Hepatic stellate cell (primary cell): Measurements from ENCODE around the gene LTBP2.

Source experiments
- DNase-seq: peaks from one replicate; pipeline ENCODE4 v3.0.0; 2011; ENCODE audit warnings: low spot score

Gene LTBP2

DNA sequence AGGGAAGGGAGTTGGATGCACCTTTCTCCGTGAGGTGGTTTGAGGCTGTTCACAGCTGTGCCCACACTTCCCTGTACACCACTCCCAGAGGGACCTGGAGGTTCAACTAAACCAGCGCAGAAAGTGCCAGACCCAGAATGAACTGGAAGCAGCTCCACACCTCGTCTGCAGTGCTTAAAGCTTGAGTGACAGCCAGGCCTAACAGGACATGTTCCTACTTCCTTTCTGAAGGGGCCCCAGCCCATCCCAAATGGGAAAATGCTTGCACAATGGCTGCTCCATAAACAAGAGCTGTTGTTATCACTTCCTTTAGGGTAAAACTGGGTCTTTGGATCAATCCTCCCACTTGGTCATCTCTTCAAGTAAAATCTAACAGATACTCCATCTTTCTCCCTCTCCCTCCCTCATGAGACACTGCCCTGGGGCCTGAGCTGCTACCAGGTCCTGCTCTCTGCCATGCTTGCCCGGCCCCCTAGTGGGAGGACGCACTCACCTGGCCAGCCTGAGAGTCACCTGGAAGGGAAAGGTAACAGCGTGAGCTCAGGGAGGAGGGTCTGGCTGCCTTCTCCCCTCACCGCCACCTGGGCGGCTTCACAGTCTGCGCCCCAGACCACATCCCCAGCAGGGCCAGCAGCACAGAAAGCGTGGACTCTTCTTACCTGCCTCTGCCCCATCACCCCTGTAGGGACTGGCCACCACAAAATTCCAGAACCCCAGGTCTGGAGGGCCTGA is 85.0 kb downstream of the LTBP2 start:
- no peak for DNase-seq

DNA sequence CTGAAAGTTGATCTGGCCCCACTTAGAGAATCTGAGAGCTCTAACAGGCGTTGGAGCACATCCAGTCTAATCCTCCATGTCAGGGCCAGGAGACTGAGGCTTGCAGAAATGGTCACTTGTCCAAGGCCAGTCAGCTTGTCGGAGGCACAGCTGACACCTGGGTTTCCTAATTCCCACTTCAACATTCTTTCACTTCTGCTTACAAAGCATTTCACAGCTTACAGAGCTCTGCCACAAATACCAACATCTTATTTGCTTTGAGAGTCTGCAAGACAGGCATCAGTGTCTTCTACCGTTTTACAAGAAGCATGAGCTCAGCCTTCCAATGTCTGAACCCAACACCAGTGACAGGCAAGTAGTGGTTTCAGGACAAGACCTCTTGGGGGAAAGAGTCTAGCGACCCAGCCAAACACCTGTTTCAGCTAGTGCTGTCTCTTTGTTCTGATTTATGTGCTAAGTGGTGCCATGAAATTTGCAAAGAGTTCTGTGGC is 86.6 kb downstream of the LTBP2 start:
- DNase-seq = no peak

DNA sequence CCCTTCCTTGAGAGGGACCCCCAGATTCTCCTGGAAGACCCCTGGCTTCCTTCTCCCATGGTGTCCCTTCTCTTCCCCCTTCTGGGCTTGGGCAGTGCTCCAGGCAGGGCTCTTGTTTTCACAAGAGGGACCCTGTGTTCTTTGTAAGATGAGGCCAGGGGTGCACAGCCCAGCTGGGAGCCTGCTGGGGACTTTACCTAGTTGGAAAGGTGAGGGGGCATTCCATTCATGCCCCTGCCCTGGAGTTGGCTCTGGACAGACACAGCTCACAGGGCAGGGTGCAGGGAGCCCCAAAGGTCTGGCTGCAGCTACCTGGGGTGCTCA is 87.3 kb downstream of the LTBP2 start:
- no peak for DNase-seq

DNA sequence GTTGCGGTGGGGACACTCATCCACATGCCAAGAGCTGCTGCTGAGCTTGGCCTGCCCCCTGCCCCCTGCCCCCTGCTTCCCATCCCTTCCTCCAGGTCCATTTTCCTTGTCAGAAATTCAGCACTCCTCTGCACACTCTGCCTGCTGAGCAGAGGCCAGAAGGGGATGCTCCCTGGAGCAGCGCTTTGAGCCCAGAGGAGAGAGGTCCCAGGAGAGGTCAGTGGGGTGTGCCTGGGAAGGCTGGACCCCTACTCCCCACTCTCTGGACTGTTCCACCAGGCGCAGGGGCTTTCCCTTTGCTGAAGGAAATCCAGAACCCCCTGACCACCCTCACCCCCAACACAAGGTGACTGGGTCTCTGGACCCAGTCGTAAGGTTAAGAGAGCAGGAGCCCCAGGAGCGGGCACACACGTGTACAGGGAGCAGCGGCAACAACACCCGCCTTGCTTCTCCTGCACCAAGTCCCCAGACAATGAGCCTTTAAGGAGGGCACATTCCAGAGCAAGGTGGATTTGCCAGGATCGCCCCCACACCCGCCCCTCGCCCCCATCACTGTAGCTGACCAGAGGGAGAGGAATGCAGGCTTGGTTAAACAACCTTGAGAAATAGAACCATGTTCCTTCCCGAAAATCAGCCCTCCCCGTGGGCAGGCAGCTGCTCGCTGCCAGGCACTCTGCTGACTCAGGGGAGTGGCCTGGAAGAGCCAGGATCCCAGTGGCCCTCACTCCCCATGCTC is 87.8 kb downstream of the LTBP2 start:
- no peak for DNase-seq

DNA sequence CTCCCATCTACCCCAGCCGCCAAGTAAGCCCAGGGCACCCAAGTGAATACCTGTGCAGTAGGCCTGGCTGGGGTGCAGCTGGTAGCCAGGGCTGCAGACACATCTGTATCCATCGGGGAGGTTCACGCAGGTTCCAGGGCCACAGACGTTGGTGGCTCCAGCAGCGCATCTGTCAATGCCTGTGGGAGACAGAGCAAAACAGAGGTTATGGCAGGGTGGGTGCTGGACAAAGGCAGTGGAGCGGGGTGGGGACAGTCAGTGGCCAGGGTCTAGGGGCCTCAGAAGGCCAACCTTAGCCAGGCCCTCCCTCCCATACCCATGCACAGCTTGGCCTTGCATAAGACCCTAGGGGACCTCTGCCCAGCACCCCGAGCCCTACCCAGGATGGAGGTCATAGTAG is 89.3 kb downstream of the LTBP2 start:
- no peak for DNase-seq

DNA sequence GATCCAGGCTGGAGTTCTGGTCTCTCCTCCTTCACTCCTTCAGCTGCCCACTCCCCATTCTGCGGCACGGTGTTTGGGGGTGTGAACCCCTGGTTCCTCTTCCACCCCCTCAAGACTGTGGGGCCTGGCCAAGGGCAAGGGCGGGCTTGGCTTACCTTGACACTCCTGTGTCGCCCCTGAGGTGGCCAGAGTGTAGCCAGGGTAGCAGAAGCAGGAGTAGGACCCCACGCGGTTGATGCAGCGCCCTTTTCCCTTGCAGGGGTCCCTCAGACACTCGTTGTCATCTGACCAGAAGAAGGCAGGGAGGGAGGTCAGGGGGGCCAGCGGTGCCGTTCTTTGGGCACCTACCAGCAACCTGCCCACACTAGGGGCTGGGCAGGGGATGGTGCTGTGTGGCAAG is 90.3 kb downstream of the LTBP2 start:
- no peak for DNase-seq

DNA sequence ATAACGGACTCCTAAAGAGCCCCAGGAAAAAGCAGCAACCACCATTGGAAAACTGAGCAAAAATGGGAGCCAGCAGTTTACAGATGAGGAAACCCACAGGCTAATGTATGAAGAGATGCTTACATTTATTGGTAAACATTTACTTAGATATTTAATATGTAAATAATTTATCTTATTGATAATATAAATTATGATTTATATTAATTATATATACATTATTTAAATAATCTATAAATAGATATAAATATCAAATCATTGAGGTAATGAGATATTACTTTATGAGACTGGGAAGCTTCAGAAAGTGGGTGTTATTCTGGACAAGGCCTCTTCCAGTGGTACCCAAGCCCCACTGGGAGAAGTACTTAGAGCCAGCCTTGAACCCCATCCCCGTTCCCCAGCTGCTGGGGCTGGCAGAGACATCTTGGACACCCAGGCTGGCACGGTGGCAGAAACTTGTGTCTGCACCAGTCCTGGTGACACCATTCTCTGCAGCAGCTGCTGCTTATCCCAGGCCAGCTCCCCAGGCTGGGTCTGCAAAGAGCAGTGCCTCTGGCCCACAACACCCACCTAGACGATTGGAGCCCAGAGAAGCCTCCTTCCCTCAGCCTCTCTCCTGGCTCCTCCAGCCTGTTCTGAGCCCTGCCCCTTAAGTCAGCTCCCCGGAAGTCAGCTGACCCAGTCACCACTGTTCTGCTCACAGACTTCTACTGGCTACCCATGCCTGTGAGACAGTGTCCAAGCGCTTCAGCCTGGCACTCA is 92.5 kb downstream of the LTBP2 start:
- no peak for DNase-seq

DNA sequence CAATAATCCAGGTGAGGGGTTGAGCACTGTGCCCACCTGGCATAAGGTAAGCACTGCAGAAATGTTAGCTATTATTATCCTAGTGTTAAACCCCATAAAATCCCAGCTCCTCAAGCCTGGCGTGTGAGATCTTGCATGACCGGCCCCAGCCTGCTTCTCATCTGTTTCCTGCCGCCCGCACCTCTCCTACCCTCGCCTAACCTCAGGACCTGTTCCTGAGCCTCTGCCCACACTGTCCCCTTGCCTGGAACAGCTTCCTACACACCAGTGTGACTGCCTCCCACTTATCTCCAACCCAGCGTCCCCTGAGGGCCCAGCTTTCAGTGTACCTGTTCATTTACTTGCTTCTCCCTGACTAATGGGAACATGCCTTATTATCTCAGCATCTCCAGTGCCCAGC is 93.8 kb downstream of the LTBP2 start:
- no peak for DNase-seq

DNA sequence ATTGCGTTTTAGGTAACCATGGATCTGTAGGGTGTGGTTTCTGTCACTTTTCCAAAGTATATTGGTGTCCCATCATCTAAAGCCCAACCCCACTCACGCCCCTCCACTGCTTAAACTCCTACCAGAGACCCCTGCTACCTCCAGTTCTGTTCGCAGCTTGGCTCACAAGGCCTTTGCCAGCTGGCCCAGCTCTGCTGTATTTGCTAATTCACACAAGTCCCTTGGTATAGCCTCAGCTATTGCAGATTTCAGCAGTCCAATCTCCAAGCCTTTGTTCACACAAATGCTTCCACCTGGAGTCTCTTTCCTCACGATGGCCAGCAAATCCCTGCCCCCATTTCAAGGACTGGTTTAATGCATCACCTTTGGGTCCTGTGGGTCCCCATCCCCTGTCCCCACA is 94.3 kb downstream of the LTBP2 start:
- no peak for DNase-seq

DNA sequence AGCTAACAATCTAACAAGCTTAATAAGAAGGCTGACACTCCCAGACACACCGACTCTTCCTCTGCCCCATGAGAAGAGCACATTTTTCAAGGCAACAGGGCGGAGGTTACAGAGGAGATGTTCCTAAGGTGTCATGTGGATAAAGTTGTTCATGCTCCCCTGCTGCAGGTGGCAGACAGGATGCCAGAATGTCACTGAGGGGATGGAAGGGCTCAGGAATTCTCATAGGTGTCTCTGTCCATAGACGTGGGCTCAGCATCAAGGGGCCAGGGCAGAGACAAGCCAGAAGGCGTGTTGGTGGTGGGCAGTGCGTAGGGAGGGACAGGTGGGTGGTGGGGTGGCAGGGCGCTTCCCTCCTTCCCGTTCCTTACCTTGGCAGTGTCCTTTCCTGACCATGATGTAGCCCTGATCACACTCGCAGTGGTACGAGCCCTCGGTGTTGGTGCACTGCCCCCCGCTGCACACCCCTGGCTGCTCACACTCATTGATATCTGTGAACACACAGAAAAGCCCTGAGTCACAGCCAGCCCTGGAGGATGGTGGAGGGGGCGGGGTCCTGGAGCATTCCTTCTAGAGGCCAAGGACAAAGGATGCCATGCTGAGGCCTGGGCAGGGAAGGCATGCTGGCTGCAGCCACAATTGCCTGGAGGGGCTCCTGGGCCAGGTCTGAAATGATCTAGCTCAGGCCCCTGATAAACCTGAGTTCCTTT is 95.4 kb downstream of the LTBP2 start:
- peak; percentile 62 for DNase-seq

DNA sequence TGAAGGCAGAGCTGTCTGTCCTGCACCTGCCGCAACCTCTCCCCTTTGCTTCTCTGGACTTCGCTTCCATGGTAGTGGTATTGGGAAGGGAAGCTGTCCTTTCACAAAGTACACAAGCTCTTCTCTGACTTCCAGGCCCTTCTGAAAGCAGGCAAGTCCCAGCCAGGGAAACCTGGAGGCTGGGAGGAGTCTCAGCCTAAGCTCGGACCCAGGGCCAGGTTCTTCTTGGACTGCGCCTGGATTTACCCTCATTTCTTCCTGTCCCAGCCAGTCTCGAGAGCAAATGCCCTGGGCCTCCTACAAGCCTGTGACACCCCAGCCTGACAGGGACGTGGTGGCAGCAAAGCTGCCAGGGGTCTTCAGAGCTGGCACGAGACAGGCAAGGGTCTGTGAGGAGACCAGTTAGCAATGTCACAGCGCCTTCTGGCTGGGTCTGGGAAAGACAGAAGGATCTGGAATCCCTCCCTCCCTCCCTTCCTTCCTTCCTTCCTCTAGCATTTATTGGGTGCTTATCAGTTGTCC is 96.1 kb downstream of the LTBP2 start:
- no peak for DNase-seq

DNA sequence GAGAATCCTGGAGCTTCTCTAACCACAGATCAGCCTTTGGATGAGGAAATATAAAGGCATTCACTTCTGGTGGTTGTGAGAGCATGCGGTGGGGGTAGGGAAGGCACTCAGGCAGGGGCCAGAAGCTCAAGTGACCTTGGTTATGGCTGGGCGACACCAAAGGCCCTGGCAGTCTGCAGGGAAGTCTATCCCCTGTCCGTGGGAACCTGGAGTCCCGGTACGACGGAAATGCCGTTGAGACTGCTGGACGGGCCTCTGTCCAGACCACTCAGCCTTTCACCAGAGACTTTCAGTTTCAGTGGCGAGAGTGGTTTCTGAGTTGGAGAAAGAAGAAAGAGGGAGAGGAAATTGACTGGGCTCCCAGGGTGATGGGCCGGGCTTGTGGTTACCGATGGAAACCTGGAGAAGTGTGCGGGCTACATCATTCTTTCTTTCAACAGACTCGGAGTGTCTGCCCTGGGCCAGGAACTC is 97.5 kb downstream of the LTBP2 start:
- peak; percentile 53 for DNase-seq

DNA sequence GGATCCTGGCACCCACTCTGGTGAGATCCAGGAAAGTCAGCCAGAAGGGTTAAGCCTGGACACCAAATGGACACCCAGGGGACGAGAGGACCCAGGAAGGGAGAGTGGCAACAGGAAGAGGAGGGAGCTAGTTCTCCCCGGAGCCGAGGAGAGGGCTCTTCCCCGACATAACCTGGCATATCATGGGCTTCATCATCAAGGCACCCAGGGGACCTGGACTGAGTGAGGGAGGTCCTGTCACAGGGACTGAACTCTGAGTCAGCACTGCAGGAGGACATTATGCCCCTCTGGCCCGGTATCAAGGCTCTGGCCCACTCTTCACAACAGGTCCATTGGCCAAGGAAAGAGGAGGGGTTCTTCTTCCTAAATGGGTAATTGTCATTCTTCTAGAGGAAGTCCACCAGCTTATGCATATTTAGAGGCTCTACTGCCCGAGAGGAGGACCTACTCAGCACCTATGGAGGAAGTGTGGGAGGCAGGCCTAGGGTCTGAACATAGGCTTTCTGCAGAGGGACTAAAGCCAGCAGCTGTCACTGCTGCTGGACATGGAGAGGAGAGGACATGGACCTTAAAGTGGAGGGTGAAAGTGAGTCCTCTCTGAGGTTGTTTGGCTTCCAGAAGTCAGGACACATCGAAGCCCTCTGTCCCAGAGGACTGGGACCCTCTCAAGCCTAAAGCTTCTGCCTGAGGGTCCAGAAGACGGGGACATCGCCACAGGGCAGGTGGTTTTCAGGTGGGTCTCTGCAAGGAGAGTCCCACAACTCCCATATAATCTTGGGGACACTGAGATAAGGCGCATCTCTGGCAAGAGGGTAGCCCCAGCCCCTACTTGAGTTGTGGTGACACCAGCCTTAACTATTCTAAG is 99.8 kb downstream of the LTBP2 start:
- DNase-seq = no peak

DNA sequence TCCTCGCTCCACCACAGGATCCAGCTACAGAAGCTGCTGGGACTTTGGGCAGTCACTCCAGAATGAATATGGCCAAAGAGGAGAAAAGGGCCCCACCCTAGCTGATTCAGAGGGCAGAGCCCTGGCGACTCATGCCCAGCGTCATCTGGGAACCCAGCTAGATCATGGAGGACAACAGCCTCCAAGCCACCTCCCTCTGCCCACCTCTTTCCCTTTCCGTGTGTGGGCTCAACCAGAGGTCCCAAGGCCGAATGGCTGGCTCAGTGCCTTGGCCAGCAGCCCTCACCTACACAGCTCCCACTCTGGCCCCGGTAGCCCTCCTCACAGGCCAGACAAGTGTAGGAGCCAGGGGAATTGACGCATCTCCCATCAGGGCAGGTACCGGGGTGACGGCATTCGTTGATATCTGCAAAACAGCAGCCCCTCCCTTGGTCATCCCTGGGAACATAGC is 101.1 kb downstream of the LTBP2 start:
- DNase-seq = peak; percentile 79

DNA sequence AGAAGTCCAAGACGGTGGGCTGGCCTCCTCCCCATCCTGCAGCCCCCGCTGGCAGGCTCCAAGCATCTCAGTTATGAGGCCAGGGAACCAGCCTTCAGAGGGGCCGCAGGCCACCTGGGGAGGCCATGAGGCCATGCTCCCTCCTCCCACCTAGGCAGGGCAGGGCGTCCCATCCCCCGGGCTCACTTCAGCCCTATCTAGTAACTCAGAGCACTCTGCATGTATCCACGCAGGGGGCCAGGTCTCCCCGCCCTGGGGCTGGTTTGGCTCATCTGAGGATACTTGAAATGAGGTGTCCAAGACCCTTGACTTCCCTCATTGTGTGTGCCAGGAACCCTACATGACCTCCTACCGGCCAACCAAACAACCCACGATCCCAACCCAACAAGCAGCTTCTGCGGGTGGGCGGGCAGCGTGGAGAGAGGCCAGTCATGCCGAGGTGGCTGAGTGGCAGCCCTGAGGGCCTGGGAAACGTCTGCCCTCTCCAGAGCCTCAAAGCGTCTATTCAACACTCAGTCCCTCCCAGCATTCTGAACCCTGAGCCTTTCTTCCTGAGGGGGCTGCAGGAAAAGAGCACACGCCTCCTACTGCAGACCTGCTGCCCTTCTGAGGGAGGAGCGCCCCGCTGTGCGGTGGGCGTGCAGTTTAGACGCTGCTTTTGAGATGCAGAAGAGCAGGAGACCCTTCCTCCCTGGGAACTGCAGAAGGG is 101.7 kb downstream of the LTBP2 start:
- no peak for DNase-seq

DNA sequence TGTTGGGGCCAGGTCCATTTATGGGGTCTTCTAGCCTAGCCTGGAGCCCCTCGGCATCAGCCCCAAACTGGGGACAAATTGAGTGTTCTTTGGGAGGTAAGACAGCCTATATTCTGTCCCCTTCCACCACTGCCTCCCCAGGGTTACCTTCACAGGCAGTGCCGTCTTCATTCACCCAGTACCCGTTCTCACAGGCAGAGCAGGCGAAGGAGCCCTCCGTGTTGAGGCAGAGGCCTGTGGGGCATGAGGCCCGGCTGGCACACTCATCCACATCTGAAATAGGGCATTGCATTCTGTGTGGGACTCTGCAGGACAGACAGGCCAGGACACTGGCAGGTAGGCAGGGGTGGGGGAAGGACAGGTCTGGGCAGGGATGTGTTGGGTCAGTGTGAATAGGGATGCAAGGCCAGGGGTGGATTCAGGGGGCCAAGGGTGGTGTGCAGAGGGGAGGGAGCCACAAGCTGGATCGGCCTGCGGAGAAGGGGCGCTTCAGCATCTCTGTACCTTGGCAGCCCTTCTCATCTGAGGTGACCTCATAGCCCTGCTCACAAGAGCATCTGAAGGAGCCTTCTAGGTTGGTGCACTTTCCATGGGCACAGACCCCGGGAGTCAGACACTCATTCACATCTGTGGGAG is 102.3 kb downstream of the LTBP2 start:
- DNase-seq = no peak

DNA sequence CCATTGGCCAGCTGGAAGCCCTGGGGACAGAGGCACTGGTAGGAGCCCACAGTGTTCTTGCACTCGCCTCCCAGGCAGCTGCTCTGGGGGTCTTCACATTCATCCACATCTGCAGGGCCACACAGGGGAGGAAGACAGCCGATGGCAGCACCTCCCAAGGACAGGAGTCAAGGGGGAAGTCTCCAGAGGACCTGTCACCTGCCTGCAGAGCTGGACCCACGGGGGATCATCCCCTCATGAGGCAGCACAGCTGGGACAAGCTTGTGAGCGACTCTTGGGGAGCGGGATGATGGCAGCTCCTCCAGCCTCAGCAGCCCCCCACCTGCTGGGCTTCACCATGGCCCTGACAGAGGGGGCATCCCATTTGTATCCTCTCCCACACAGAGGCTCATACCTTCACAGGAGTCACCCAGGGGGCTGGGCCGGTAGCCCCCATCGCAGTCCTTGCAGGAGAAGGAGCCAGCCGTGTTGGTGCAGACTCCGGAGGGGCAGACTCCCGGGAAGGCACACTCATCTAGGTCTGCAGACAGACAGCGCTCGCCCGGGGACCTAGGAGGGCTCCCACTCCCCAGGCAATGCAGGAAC is 103.1 kb downstream of the LTBP2 start:
- DNase-seq = no peak

DNA sequence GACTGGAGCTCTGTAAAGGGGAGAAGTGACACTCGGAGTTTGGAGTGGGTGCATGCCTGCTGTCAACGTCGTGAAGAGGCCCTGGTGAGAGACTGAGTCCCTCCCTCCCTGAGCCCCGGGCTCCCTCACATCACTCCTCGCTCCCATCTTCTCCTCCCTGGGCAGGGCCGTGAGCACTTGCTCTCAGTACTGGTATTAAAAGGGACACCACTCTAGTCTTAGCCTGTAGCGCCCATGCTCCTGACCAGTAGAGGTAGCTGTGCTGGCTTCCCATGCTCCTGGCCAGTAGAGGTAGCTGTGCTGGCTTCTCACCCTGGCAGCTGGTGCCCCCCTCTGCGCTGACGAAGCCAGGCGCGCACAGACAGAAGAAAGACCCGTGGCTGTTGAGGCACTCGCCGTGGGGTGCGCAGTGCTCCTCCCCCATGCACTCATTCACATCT is 103.7 kb downstream of the LTBP2 start:
- no peak for DNase-seq

DNA sequence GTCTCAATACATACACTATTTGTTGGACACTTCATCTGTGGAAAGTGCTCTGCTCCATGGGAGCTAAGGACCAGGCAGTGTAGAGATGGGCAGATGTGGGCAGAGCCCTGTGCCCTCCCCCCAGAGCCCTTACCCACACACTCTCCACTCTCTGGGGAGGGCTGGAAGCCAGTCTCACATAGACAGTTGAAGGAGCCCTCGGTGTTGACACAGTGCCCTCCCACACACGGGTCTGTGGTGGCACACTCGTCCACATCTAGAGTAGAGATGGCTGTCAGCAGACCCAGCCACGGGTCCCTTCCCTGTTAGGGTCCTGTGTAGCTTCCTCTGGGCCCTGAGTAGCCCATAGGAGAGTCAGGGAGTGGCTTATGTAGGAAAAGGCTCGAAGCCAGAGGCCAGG is 104.2 kb downstream of the LTBP2 start:
- DNase-seq = no peak
